ELF-1 (cell line): ENCODE results near the gene TNFRSF1B.
"Not testable (repeated sequence)": the region's sequence is repeated elsewhere in the genome, so short reads cannot be mapped to it uniquely, and the experiment has no call there.

Experiments used
- DNase-seq: peaks from one replicate; pipeline ENCODE4 v3.0.0-alpha.2; 2016; ENCODE audit warnings: low read depth, low spot score

Gene TNFRSF1B

DNA sequence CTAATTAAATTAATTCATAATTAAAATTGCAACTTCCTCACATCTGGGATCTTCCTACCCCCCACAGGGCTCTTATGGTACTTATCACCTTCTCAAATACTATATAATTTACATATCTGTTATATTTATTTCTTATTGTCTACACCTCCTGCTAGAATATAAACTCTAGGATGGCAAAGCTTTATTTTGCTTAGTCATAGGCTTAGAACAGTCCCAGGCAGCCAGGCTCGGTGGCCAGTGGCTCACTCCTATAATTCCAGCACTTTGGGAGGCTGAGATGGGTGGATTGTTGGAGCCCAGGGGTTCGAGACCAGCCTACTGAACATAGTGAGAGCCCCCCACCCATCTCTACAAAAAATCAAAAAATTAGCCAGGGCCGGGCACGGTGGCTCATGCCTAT, 53.0 kb downstream of the TNFRSF1B start:
- DNase-seq: no peak

DNA sequence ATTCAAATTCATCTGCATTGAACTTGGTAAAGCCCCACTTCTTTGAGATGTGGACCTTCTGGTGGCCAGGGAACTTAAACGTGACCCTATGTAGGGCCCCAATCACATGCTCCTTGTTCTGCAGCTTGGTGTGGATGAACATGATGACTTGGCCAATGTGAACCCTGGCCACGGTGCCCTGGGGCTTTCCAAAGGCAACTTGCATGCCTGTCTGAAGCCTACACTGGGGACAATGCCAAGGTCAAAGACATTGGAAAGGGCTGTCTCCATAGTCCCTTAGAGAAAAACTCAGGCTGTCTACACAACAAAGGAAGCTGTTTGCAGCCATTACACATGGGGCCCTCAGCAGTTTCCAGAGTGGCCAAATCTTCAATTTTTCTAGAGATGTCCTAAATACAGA, 54.1 kb downstream of the TNFRSF1B start:
- no peak for DNase-seq

DNA sequence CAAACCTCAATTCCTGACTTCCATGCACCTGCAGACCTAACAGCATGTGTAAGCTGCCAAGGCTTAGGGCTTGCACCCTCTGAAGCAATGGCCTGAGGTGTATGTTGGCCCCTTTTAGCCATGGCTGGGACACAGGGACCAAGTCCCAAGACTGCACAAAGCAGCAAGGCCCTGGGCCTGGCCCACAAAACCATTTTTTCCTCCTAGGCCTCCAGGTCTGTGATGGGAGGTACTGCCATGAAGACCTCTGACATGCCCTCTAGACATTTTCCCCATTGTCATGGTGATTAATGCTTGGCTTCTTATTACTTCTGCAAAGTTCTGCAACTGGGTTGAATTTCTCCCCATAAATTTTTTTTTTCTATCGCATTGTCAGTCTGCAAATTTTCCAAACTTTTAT, 55.9 kb downstream of the TNFRSF1B start:
- DNase-seq: not testable (repeated sequence)

DNA sequence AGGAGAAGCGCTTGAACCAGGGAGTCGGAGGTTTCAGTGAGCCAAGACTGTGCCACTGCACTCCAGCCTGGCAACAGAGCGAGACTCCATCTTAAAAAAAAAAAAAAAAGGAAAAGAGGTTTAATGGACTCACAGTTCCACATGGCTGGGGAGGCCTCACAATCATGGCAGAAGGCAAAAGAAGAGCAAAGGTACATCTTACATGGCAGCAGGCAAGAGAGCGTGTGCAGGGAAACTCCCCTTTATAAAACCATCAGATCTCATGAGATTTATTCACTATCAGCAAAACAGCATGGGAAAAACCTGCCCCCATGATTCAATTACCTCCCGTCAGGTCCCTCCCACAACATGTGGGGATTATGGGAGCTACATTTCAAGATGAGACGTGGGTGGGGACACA, 57.3 kb downstream of the TNFRSF1B start:
- not testable (repeated sequence) for DNase-seq

DNA sequence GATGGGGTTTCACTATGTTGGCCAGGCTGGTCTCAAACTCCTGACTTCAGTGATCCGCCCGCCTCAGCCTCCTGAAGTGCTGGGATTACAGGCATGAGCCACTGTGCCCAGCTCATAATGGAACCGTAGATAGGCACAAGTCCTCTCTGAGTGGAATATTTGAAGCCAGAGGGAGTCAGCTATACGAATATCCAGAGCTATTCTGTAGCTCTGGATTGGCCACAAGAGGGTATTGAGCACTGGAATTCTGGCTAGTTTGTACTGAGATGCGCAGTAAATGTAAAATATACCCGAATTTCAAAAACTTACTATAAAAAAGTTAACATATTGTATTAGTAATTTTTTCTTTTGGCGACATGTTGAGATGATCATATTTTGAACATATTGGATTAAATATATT, 62.2 kb downstream of the TNFRSF1B start:
- no peak for DNase-seq

DNA sequence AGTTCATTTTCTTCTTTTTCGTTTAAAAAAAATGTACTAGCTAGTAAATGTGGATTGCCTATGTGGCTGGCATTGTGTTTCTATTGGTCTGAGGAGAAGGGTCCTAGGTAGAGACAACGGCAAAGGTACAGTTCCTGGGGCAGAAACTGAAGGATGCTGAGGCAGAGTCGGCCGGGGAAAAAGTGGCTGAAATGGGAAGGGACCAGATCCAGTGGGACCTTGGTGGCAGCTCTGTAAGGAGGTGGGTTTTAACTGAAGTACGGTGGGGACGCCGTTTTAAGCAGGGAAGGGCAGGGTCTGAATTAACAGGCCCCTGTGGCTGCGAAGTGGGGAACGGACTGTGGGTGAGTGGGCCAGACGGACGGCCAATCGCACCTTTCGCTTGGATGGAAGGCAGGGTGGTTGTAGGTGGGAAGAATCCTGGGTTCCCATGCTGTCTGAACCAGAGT, 62.6 kb downstream of the TNFRSF1B start:
- DNase-seq: no peak

DNA sequence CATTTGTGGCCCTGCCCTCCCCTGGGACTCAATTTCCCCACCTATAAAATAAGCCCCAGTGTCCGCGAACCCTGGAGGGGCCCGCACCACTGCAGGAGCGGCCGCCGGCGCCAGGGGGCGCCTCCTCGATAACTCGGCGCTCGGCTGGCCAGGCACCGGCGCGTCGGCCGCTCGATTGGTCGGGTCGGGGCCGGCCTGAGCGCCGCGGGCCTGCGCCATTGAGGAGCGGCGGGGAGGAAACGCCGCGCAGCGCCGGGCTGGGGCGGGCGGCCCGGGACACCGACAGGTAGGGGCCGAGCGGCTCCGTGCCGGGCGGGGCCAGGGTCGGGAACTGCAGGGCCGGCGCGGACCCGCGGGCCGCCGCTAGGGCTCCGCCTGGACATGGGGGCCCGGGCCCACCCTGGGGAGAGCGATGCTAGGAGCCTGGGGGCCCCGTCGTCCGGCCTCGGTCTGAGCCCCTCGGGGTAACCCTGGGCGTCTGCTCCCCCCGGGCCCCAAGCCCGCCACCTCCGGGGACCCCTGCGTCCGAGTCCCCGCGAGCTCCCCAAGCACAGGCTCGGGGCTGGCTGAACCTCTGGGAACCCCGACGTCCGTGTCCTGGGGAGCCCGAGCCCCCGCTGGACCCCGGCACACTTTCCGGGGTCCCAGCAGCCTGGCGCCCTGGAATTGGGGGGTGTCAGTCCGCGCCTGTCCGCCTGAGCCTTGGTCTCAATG, 63.2 kb downstream of the TNFRSF1B start, which contains the start of gene VPS13D:
TSS of gene VPS13D (plus strand) at position 196 of the 714 bp plus-strand sequence. CDS start 4,237 bp downstream, outside the sequence.
- peak; percentile 88 for DNase-seq

DNA sequence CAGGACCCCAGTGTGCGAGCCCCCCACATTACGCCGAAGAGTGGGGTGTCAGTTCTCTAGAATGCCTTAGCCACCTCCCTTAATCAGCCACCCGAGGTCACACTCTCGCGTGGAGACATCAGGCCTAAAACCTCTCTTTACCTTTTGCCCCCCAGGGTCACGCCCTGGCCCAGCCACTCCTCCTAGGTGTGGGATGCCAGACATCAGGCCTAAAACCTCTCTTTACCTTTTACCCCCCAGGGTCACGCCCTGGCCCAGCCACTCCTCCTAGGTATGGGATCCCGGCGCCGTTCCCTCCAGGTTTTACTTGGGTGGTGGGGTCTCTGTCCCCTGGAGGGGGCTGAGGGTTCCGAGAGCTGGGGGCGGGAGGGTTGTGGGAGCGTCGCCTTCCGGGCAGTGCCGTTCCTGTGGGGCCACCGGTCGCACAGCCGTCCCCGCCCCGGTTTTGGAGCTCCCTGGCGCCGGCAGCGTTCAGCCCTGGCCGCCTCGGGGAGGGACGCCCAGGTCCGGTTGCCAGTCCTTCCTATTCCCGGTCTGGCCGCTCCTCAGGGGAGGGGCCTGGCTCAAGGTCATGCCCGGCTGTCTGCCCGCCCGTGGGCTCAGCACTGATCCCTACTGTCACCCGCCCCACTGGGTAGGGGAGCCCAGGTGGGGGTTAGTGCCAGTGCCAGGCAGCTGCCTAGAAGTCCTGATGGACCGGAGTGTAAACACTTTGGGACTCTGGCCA, 63.9 kb downstream of the TNFRSF1B start:
- DNase-seq: peak; percentile 44

DNA sequence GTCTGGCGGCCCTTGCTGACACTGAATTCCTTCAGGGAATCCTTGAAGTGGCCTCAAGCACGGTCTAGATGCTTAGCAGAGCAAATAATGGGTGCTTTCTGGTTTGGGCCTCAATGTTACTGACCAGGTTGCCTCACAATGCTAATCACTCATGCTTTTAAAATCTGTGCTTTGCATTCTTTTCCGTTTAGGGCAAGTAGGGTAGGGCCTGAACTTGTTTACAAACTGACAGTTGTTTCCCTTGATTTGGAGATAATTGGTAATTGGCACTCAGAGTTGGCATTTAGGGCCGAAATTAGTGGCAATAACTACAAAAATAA, 64.4 kb downstream of the TNFRSF1B start:
- no peak for DNase-seq

DNA sequence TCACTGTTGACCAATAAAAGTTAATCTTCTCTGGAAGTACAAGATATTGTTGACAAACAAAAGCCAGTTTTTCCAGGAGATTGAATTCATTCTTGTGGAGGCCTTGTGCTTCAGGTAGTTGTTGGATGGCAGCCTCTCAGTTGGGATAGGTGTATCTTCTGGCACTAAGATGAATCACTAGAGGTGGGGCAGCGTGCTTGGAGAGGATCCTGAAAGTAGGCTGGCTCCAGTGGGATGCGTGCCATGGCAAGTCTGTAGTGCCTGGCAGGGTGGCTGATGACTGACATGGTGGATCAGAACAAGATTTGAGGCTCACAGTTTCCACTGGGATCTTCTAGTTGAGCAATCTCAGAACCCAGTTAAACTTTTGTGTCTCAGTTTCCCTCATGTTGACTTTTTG, 65.4 kb downstream of the TNFRSF1B start:
- DNase-seq: no peak

DNA sequence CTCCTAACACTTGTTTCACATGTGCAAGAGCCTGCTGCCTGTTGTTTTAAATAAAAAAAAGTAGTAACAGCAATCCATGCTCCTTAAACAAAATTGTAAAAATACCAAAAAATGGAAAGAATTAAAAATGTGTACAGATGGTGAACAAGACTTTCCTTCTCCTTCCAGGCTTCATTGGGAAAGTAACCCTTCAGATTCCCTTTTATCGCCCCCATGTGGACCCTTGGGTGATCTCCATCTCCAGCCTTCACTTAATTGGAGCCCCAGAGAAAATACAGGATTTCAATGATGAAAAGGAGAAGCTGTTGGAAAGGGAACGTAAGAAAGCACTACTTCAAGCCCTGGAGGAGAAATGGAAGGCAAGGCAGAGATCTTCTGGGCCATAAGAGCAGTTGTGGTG, 77.3 kb downstream of the TNFRSF1B start:
- no peak for DNase-seq

DNA sequence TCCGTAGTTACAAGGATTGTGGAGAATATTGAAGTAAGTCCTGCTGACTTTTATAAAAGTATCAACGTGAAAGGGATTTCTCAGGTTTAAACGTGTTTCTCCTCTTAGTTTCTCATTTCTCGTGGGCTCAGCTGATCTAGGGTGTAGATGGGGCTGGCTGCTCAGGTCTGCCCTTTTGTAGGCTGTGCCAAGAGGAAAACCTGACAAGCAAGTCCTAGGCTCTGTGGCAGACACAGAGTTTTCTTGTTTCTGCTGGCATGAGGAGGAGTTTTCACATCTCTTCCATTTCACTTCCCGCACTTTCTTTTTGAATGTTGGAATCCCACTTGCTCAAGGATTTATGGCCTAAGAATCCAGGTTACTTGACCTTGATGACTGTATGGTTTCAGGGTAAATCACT, 77.8 kb downstream of the TNFRSF1B start:
- DNase-seq: no peak

DNA sequence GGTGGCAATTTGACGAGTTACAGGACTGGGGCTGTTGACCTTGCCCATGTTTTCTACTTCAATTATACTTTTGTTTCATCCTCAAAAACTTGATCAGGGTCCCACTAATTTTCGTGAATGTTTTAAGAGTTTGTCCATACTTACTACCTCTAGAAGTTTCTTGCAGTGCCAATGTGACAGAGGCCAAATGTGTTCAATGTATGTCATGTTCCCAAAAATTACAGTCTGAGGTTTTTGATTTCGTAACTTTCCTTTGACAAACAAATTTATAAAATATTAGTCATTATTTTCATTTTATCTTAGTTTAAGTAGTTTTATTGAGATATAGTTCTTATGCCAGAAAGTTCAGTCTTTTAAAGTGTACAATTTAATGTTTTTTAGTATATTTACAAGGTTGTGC, 78.3 kb downstream of the TNFRSF1B start:
- DNase-seq: no peak

DNA sequence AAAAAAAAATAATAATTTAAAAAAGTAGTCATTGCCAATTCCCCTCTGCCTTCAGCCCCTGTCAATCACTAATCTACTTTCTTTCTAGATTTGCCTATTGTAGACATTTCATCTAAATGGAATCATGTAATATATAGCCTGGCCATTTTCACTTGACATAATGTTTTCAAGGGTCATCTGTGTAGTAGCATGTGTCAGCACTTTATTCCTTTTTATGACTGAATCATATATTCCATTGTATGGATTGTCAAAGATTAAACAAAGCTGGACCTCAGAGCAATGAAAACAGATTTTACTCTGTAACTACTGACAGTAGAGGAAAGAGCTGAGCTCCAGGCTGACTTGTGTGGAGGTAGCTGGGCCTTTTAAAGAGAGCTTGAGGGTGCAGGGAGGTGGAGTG, 78.9 kb downstream of the TNFRSF1B start:
- DNase-seq: no peak

DNA sequence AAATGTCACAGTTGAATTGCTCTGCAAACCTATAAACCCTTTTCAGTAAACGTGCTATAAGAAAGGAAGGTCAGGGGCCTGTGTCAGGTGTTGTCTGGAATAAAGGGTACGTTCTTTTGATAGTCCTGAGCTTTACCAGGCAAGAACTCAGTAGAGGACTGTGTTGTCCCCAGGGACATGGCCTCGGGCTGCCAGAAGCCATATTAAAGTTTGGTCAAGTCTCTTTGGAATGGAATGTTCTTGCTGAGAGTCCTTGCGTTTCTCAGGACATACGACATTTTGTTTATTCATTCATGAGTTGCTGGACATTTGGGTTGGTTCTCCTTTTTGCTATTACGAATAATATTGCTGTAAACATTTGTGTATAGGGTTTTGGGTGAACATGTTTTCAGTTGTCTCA, 79.8 kb downstream of the TNFRSF1B start:
- DNase-seq: no peak

DNA sequence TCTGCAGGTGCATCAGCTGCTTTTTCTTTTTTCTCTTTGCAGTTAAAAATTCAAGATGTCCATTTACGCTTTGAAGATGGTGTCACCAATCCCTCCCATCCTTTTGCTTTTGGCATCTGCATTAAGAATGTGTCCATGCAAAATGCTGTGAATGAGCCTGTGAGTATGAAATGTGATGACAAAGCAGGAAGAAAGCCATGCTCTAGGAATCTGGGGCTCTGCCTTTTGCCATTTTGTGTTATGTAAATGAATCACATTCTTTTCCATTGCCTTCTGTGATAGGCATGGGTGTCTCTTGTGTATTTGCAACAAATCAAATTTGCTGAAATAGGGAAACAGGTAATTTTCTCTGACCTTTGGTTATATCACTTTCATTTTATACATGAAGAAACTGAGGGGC, 82.4 kb downstream of the TNFRSF1B start:
- no peak for DNase-seq

DNA sequence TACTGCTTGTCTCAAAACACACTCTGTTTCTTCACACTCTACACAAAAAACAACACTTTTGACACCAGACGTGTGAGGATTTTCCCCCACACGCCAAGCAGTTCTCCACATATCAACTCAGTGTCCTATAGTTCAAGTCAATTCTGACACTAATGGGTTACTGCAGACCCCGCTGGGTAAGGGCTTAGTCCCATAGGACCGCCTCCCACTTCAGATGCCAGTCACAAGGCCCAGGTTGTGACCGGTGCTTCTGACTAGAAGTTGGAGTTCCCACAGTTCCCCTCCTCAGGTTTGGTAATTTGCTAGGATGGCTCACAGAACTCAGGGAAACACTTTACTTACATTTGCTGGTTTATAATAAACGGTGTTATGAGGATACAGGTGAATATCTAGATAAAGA, 83.0 kb downstream of the TNFRSF1B start:
- no peak for DNase-seq

DNA sequence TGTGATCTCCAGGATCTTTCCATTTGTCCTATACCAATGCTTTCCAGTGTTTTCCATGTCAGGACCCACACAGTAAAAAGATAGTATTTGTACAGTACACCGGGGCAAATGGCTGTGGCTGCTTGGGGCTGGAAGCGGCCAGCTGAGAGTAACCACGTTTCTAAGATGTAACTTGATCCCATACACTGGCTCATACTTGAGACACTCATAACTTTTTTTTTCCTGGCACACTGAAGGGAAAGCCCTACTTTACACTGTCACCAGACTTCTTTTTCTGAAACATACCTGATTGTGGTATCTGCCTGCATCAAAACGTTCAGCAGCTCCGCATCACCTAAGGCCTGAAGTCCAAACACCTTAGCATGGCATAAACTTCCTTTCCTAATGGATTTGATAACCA, 84.7 kb downstream of the TNFRSF1B start:
- DNase-seq: no peak

DNA sequence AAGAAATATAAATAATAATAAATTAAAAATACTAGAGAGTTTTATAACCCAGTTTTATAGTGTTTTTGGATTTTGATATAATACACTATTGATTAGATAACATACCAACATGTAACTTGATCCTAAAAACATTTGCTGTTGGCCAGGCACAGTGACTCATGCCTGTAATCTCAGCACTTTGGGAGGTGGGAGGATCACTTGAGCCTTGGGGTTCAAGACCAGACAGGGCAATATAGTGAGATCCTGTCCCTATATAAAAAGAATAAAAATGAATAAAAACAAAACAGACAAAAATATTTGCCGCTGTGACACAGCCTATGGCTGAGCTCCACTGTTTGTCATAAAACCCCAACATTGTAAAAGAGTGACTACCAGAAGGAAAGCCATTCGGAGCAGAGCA, 89.1 kb downstream of the TNFRSF1B start:
- no peak for DNase-seq

DNA sequence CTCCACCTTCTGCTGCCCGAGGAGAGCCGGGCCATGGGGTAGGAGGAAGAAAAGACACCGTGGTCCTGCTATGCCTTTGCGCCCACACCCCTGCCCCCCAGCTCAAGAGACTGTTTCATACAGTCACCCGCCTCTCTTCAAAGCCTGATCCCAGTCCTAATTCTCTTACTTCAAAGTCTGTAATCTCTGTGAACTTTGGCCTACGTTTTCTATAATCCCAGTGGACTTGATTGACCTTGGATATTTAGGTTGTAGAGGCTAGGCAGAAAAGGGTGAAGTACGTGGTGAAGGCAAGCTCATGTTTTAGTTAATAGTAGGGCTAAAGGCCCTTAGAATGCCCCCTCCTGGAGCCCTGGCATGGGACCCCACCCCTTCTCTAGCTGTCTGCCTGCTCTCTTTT, 91.5 kb downstream of the TNFRSF1B start:
- DNase-seq: no peak
